ENCODE measurements around the gene MGAT4A.

MGAT4A gene

DNA sequence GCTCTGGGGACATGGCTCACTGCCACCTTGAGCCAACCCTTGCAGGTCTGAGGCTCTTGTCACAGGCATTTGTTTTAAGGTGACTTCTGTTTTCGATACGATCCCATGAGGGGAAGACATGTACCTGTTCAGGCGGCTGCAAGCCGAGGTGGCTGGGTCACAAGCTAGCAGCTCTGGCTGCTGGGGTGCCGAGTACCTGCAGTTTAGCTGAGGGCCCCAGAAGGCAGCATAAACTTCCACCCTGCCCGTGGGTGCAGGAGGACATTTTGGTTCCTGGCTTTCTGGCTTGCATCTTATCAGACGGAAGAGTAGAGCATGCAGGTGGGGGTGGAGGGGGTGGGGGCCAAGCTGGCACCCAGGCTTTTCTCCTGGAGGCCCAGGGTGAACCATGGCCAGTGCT is 151.0 kb downstream of the MGAT4A start:
- DNase-seq (ENCODE audit: insufficient read length, low spot score) (no peak), FAIRE-seq (no peak)

DNA sequence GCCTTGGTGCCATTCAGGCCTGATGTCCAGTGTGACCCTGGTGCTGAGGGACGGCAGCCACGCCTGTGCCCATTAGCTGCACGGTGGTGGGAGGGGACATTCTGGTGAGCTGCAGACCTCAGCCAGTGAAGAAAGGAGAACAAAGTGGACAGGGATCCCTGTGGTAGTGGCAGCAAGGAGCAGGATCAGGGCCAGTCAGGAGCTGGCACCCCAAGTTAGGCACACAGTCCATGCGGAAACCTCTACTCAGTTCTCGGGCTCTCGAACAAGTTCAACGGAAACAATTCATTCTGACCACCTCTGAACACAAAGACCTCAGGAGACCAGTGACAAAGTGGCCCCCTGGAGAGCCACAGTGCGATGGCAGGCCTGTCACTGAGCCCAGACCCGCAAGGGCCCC is 152.7 kb downstream of the MGAT4A start:
- FAIRE-seq (peak; percentile 16), DNase-seq (ENCODE audit: insufficient read length, low spot score) (no peak)

DNA sequence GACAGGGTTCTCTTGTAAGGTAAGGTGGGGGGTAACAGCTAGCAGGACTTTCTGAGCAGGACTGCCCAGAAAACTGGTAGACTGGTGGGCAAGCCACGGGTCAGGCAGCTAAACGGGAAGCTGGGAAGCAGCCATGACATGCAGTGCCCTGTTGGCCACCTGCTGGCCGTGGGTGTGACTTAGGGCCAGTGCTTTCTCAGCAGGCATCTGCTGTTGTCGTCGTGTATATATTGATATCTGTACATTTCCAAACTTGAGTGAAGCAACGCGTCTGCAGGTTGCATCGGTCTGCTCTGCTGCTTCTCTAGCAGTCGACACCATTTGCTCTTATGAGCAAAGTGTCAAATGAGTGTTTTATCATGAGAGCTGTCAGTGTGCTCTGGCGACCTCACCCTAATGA is 153.6 kb downstream of the MGAT4A start:
- peak; percentile 78 for FAIRE-seq

DNA sequence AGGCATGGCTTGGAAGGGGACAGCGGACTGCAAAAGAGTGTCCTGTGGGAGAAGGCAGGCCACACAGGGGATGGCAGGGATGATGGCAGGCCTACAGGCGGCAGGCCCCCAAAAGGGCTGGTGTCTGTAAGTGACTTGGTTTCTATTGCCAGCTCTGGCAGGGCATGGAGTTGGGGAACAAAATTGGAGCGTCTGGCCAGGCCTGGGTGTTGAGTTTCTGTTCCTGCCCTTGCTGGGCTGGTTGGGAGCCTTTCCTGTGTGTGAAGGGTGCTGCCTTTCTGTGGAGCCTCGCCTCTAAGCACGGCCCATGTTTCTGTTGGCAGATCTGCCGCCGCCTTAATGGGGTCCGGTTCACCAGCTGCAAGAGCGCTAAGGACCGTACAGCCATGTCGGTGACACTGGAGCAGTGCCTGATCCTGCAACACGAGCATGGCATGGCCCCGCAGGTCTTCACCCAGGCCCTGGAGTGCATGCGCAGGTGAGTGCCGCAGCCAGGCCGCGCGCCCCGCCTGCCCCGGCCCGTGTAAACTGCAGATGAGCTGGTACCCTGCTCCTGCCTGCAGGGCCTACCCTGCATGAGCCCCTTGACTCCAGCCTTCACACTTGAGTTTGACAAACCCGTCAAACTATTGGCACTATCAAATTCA is 154.1 kb downstream of the MGAT4A start:
- DNase-seq (ENCODE audit: insufficient read length, low spot score) (no peak), FAIRE-seq (no peak)

More for the DNA sequence above, 153.6 kb downstream of the MGAT4A start:
- no peak for DNase-seq (ENCODE audit: insufficient read length, low spot score)

DNA sequence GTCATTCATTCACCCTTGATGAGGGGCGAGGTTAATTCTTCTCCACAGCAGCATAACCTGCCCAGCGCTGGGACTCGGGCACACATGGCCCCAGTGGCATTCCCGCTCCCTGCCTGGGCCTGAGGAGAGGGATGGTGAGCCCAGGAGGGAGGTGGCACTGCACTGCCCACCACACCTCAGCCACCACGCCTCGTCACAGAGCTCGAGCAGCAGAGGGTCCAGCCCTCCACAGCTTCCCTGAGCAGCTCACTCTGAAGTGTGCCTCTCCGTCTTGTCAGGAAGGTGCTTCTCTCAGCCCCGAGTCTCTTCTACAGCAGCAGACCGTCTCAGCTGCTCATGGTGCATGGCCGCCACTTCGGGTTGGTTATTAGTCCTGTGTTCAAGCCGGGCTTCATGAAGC is 157.5 kb downstream of the MGAT4A start:
- DNase-seq (ENCODE audit: insufficient read length, low spot score), result no peak
- FAIRE-seq, result no peak

DNA sequence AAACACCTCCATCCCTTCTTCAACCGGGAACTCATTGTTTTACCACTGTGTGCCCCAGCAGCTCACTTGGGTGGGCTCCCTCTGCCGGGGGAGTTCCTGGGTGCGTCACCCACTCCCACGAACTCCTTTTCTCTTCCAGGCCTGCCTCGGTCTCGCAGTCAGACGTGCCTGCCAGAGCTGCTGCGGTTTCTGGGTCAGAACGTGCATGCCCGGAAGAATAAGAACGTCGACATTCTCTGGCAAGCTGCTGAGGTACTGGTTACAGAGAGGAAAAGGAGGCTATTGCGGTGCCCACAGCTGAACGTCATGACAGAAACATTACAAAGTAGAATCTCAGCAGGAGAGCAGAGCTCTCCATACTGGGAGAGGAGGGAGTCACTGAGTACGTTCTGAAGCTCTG is 158.3 kb downstream of the MGAT4A start:
- DNase-seq (ENCODE audit: insufficient read length, low spot score), result no peak
- no peak for FAIRE-seq

DNA sequence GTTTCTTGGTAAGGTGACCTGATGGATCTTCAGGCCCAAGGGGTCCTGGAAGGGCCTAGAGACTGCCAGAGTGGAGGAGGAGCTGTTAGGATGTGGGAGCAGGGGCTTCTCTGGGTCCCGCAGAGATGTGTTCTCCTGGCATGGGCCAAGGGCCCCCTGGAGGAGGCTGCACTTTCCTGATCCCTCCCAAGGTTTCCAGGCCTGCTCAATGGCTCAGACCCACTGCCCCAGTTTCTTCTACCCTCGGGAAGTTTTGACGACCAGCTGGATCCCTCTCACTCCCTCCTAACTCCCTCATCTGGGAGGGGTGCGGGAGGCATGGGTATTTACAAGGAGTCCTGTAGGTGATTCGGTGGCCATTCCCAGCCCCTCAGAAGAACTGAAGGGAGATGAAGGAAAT is 158.7 kb downstream of the MGAT4A start:
- no peak for FAIRE-seq

DNA sequence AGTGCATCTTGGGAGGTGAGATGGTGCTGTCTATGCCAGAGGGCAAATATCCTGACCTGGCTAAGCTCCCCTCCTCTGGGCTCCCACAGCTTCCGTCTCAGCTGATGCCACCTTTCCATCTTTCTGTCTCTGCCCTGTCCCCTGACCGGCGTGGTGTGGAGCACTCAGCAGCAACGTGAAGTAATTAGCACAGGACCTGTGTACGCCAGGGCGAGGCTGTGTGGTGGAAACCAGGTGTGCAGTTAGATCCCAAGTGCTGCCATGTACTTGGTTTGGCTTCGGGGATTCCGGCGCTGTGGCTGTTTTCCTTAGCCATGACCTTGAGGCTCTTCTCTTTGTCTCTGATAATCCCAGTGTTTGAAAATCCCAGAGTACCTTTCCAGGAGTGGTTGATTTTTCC is 159.1 kb downstream of the MGAT4A start:
- FAIRE-seq, result no peak
- no peak for DNase-seq (ENCODE audit: insufficient read length, low spot score)

More for the DNA sequence above, 158.7 kb downstream of the MGAT4A start:
- no peak for DNase-seq (ENCODE audit: insufficient read length, low spot score)

DNA sequence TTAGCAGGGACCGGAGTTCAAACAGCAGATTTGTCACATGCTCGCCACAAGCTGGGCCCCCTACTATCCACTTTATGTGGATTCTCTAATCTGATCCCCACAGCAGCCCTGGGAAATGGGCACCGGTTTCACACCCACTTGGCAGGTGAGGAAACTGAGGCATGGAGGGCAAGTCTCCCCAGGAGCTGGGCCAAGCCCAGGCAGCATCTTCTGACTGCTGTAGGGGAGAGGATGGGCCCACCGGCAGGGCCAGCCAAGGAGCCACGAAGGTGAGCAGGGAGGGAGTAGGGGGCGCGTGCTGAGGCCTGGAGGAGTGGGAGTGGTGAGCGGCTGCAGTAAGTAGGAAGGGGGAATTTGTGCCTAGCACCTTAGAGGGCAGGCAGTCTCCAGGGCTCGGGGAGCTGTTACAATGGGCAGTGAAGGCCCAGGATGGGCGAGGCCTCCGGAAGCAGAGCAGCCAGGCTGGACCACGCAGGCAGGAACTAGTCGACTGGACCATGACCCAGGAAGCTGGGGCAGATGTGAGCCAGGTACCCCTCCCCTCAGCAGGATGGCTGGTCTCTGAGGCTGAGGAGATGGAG is 159.7 kb downstream of the MGAT4A start:
- no peak for FAIRE-seq
- DNase-seq (ENCODE audit: insufficient read length, low spot score), result no peak

DNA sequence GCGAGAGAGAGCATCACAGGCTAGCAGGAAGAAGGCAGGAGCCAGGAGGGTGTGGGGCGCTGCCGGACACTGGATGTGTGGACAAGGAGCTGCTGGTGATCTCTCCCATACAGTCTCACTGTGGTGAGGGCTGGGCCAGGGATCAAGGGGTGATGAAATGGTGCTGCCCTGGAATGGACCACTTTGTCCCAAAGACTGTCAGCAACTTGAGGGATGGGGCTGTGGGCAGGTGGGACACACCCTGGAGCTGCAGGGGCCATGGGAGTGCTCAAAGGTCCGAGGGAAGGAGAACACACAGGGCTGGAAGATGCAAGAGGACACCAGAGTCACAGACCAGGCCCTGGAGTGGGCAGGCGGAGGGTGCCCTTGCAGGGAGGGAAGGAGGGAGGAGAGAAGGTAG is 160.6 kb downstream of the MGAT4A start:
- DNase-seq (ENCODE audit: insufficient read length, low spot score) (no peak), FAIRE-seq (no peak)

DNA sequence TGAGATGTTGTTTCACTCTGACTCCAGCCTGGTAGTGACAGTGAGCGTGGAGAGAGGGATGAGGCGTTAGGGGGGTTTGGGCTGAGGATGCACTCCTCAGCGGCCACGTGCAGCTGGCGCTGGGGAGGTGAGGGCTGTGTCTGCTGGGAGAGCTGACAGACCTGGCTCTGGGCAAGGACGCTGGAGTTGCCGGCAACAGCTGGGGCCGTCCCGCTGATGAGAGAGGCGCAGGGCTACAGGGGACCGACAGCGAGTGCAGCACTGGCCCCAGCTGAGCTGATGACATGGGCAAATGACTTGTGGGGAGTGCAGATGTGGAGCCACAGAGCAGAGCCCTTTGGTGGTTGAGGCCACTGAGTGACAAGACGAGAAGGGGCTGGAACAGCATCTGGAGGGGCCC is 161.0 kb downstream of the MGAT4A start:
- no peak for FAIRE-seq
- no peak for DNase-seq (ENCODE audit: insufficient read length, low spot score)

DNA sequence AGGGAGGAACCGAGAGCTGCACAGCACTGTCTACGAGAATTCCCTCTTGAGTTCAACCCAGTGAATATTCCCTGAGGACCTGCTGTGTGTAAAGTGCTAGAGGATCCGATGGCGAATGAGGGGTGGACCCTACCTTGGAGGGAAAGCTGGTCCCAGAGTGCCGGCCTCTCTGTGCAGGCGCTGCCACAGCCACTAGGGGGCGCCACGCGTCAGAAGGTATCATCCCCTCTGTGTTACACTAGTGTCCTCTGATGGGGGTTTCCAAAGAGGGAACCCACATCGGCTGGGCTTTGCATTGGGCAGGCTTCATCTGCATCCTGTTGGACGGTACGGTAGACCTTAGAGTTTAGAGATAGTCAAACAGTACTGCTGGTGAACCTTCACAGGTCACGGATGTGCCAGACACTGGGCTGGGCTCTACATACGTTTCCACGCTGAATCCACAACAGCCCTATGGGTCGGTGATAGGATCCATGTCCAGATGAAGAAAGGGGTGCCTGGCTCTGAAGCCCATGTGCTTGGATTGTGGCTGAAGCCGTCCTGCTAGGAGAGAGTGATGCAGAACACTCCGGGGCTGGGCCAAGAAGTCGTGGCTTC is 161.6 kb downstream of the MGAT4A start:
- FAIRE-seq (peak; percentile 33), DNase-seq (ENCODE audit: insufficient read length, low spot score) (peak; percentile 69)
